Liver (tissue), 9 donors: ENCODE results near the gene XKR3. TPM values are rescaled to one million over a fixed set of nuclear protein-coding genes. Genes with fewer than 3 reads are reported as not detected.

Source experiments
- DNase-seq: peaks from one replicate; pipeline ENCODE4 v3.0.0-alpha.2; 2017; ENCODE audit warnings: low spot score
- H3K27ac ChIP-seq, 2 donors: one replicate each; pipeline ENCODE4 v1.7.0; 2013; ENCODE audit warnings: inconsistent platforms in 2 of 2, low read length in 2 of 2, control low read depth in 1 of 2, low read depth in 1 of 2, mild to moderate bottlenecking in 1 of 2
- H3K27me3 ChIP-seq, 4 donors: one replicate each; pipeline versions ENCODE4 v1.6.1 to v1.7.0; 2013; ENCODE audit warnings: low read length in 3 of 4, inconsistent platforms in 1 of 4, mild to moderate bottlenecking in 1 of 4, moderate library complexity in 1 of 4; ENCODE audit not compliant: control insufficient read depth in 4 of 4, insufficient read depth in 4 of 4
- H3K36me3 ChIP-seq, 4 donors: one replicate each; pipeline versions ENCODE4 v1.6.1 to v1.7.0; 2013; ENCODE audit warnings: low read length in 3 of 4, mild to moderate bottlenecking in 3 of 4, low read depth in 1 of 4, moderate library complexity in 1 of 4; ENCODE audit not compliant: control insufficient read depth in 4 of 4, insufficient read depth in 3 of 4
- H3K4me1 ChIP-seq, 4 donors: one replicate each; pipeline versions ENCODE4 v1.6.1 to v1.7.0; 2013; ENCODE audit warnings: low read length in 3 of 4, mild to moderate bottlenecking in 3 of 4, moderate library complexity in 1 of 4; ENCODE audit not compliant: control insufficient read depth in 4 of 4, insufficient read depth in 4 of 4
- H3K4me3 ChIP-seq, 3 donors: one replicate each; pipeline versions ENCODE4 v1.6.1 to v1.7.0; 2013; ENCODE audit warnings: low read length in 3 of 3, control low read depth in 1 of 3, low read depth in 1 of 3, mild to moderate bottlenecking in 1 of 3
- H3K9ac ChIP-seq, 2 donors: one replicate each; pipeline ENCODE4 v1.7.0; 2013; ENCODE audit warnings: low read length in 2 of 2, mild to moderate bottlenecking in 2 of 2, moderate library complexity in 2 of 2, control low read depth in 1 of 2, low read depth in 1 of 2
- H3K9me3 ChIP-seq, 4 donors: one replicate each; pipeline versions ENCODE4 v1.6.1 to v1.7.0; 2013; ENCODE audit warnings: low read length in 3 of 4; ENCODE audit not compliant: control insufficient read depth in 4 of 4
- ATF3 ChIP-seq: IDR thresholded peaks from 2 replicates; pipeline ENCODE4 v1.6.1; 2016; ENCODE audit warnings: antibody characterized with exemption
- EGR1 ChIP-seq, 2 donors: IDR thresholded peaks; 2 replicates each; pipeline ENCODE4 v1.6.1; 2016 to 2018; ENCODE audit warnings: antibody characterized with exemption in 2 of 2, low read depth in 2 of 2
- FOXA1 ChIP-seq: IDR thresholded peaks from 2 replicates; pipeline ENCODE4 v1.6.1; 2016; ENCODE audit warnings: antibody characterized with exemption
- HNF4A ChIP-seq, 2 donors: conservative IDR thresholded peaks; 2 replicates each; pipeline ENCODE4 v1.6.1; 2016; ENCODE audit warnings: antibody characterized with exemption in 2 of 2, mild to moderate bottlenecking in 2 of 2
- JUND ChIP-seq, 2 donors: IDR thresholded peaks; 2 replicates each; pipeline ENCODE4 v1.6.1; 2016; ENCODE audit warnings: antibody characterized with exemption in 2 of 2
- NR2F2 ChIP-seq: IDR thresholded peaks from 2 replicates; pipeline ENCODE4 v1.6.1; 2016; ENCODE audit warnings: antibody characterized with exemption
- RAD21 ChIP-seq, 2 donors: IDR thresholded peaks; 2 replicates each; pipeline ENCODE4 v1.6.1; 2016; ENCODE audit warnings: antibody characterized with exemption in 2 of 2, mild to moderate bottlenecking in 2 of 2
- TAF1 ChIP-seq: conservative IDR thresholded peaks from 2 replicates; pipeline ENCODE4 v1.6.1; 2016; ENCODE audit warnings: antibody characterized with exemption, mild to moderate bottlenecking
- YY1 ChIP-seq: IDR thresholded peaks from 2 replicates; pipeline ENCODE4 v1.6.1; 2016; ENCODE audit warnings: antibody characterized with exemption, mild to moderate bottlenecking
- ZBTB33 ChIP-seq: IDR thresholded peaks from 2 replicates; pipeline ENCODE4 v1.6.1; 2016; ENCODE audit warnings: antibody characterized with exemption
- WGBS: extraction: QIAGEN DNeasy Blood & Tissue Kit; methylation state at CpG from one replicate; pipeline ENCODE4 v1.1.7; 2013; 5-methylcytosine and 5-hydroxymethylcytosine counted together
- polyA plus RNA-seq, 2 donors: library from polyadenylated mRNA; stranded (reverse) in 1 of 2; unstranded in 1 of 2; fragments of 200-250 nt in 1 of 2; fragments of >200 nt in 1 of 2; fragmentation: Nextera tagmentation in 1 of 2; extraction: Ambion mirVana in 1 of 2; gene quantifications; one replicate each; pipeline versions ENCODE4 v1.2.1 to v1.2.3, GENCODE V29; 2013 to 2015
- total RNA-seq, 2 donors: library from RNA; depleted of rRNA; stranded (reverse); fragments of >200 nt; gene quantifications; one replicate each; pipeline ENCODE4 v1.2.3, GENCODE V29; 2014
- TF ChIP-seq, protein P1 (sequence below): IDR thresholded peaks from 2 replicates; pipeline ENCODE4 v1.6.1; 2016; ENCODE audit warnings: antibody characterized with exemption
- TF ChIP-seq, protein P2 (sequence below): IDR thresholded peaks from 2 replicates; pipeline ENCODE4 v1.6.1; 2016; ENCODE audit warnings: antibody characterized with exemption, mild to moderate bottlenecking
- donor health status: healthy.
- donor health status: healthy.
- donor health status: healthy.
- donor health status: healthy.
- donor health status: healthy.

The XKR3 gene
- total and polyA plus RNA-seq, 4 donors: not detected

- Histone ChIP-seq H3K9me3 (no peaks in the 10 kb centered on the region), H3K4me3 (no peak overlapping the region), H3K27ac (no peak overlapping the region), H3K36me3 (no peaks in the 10 kb centered on the region), H3K9ac (no peak overlapping the region), H3K4me1 (no peaks in the 10 kb centered on the region), H3K27me3 (no peaks in the 10 kb centered on the region)
- WGBS: 69% methylated on average over 1 of the region's 1 CpG
- TF ChIP-seq ZBTB33: no peak
- TF ChIP-seq RAD21 (IDR thresholded peaks at IDR 0.05): no peak
- TF ChIP-seq NR2F2: no peak
- TF ChIP-seq, protein P1, sequence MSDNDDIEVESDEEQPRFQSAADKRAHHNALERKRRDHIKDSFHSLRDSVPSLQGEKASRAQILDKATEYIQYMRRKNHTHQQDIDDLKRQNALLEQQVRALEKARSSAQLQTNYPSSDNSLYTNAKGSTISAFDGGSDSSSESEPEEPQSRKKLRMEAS: no peak
- TF ChIP-seq FOXA1: no peak
- TF ChIP-seq, protein P2, sequence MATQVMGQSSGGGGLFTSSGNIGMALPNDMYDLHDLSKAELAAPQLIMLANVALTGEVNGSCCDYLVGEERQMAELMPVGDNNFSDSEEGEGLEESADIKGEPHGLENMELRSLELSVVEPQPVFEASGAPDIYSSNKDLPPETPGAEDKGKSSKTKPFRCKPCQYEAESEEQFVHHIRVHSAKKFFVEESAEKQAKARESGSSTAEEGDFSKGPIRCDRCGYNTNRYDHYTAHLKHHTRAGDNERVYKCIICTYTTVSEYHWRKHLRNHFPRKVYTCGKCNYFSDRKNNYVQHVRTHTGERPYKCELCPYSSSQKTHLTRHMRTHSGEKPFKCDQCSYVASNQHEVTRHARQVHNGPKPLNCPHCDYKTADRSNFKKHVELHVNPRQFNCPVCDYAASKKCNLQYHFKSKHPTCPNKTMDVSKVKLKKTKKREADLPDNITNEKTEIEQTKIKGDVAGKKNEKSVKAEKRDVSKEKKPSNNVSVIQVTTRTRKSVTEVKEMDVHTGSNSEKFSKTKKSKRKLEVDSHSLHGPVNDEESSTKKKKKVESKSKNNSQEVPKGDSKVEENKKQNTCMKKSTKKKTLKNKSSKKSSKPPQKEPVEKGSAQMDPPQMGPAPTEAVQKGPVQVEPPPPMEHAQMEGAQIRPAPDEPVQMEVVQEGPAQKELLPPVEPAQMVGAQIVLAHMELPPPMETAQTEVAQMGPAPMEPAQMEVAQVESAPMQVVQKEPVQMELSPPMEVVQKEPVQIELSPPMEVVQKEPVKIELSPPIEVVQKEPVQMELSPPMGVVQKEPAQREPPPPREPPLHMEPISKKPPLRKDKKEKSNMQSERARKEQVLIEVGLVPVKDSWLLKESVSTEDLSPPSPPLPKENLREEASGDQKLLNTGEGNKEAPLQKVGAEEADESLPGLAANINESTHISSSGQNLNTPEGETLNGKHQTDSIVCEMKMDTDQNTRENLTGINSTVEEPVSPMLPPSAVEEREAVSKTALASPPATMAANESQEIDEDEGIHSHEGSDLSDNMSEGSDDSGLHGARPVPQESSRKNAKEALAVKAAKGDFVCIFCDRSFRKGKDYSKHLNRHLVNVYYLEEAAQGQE: no peak
- TF ChIP-seq YY1: no peak
- TF ChIP-seq ATF3: no peak
- no peak for TF ChIP-seq TAF1
- TF ChIP-seq HNF4A (conservative IDR thresholded peaks at IDR 0.05): no peak
- DNase-seq: no peak
Measured at GRCh38 chr22:16793831-16794230, 31.4 kb downstream of the XKR3 start.

- 39% methylated on average over 4 of the region's 4 CpGs for WGBS
- Histone ChIP-seq H3K9ac (no peak overlapping the region), H3K4me1 (no peaks in the 10 kb centered on the region), H3K4me3 (no peak overlapping the region), H3K36me3 (no peaks in the 10 kb centered on the region), H3K9me3 (no peaks in the 10 kb centered on the region), H3K27me3 (no peaks in the 10 kb centered on the region), H3K27ac (no peak overlapping the region)
- no peak for DNase-seq
- TF ChIP-seq EGR1 (IDR thresholded peaks at IDR 0.05; ENCODE audit: low read depth in 2 of 2) (no peak), ZBTB33 (no peak), JUND (IDR thresholded peaks at IDR 0.05) (no peak), ATF3 (no peak)
Measured at GRCh38 chr22:16789860-16790493, 35.2 kb downstream of the XKR3 start.
